Psoas muscle (tissue), 8 donors: ENCODE results near the gene CYP8B1. TPM values are rescaled to one million over a fixed set of nuclear protein-coding genes. Genes with fewer than 3 reads are reported as not detected.
A peak's percentile ranks its signal among the peaks of the same experiment; 100 is the strongest.

Experiments used
- ATAC-seq, 4 donors: fragments of 200-7000 bp; cut with Tn5 transposase; one replicate each; pipeline ENCODE4 v1.9.1; 2020; ENCODE audit warnings: moderate library complexity in 3 of 4, mild to moderate bottlenecking in 2 of 4
- DNase-seq, 2 donors: peaks; one replicate each; pipeline ENCODE4 v3.0.0-alpha.2; 2020
- H3K27ac ChIP-seq: fragments of 200-600 bp; one replicate; pipeline ENCODE4 v1.8.0; 2022
- H3K27me3 ChIP-seq, 3 donors: fragments of 200-600 bp in 1 of 3; one replicate each; pipeline versions ENCODE4 v1.6.1 to v1.8.0; 2013 to 2022; ENCODE audit warnings: low read length in 2 of 3, mild to moderate bottlenecking in 2 of 3, moderate library complexity in 1 of 3; ENCODE audit not compliant: insufficient read depth in 3 of 3
- H3K36me3 ChIP-seq, 2 donors: fragments of 200-600 bp in 1 of 2; one replicate each; pipeline versions ENCODE4 v1.6.1 to v1.8.0; 2013 to 2022; ENCODE audit warnings: low read depth in 1 of 2, mild to moderate bottlenecking in 1 of 2, moderate library complexity in 1 of 2; ENCODE audit not compliant: insufficient read depth in 1 of 2
- H3K4me1 ChIP-seq: fragments of 200-600 bp; one replicate; pipeline ENCODE4 v1.8.0; 2022
- H3K4me3 ChIP-seq: fragments of 200-600 bp; one replicate; pipeline ENCODE4 v1.8.0; 2022; ENCODE audit warnings: mild to moderate bottlenecking
- H3K9me3 ChIP-seq: fragments of 200-600 bp; one replicate; pipeline ENCODE4 v1.8.0; 2022
- WGBS, 3 donors: extraction: QIAGEN DNeasy Blood & Tissue Kit; methylation state at CpG; one replicate each; pipeline versions ENCODE4 v1.1.6 to v1.1.7; 2013; 5-methylcytosine and 5-hydroxymethylcytosine counted together
- intact Hi-C, 2 donors: fragments of 100-400 bp; cut with DNase I; formaldehyde crosslinking; loops; one replicate each; pipeline versions ENCODE4 v1.11.0 to v1.14.2; 2022
- polyA plus RNA-seq, 3 donors: library from polyadenylated mRNA; stranded (reverse); fragments of 200-250 nt; gene quantifications; one replicate each; pipeline ENCODE4 v1.2.3, GENCODE V29; 2013
- total RNA-seq, 4 donors: library from RNA; stranded (reverse); fragmentation: NEBNext Ultra II Directional in 2 of 4; extraction: Animal tissue kit (Norgen Biotek cat#: 25700) in 2 of 4; gene quantifications; one replicate each; pipeline versions ENCODE4 v1.2.1 to v1.2.4, GENCODE V29; 2021 to 2023
- TF ChIP-seq, protein P1 (sequence below): fragments of 200-600 bp; IDR thresholded peaks from one replicate; pipeline ENCODE4 v1.8.0; 2022; ENCODE audit warnings: antibody characterized with exemption
- donor health status: healthy with polysubstance abuse.
- donor health status: DM: no; HTN: no; CAD: no; lungs with moderate emphysema.
- donor health status: Bipolar disorder and iron deficiency.
- donor health status: healthy.
- donor health status: DM: yes; HTN: yes; CAD: no.
- donor health status: DM: no; HTN: no; CAD: no.
- donor health status: DM: no; HTN: no; CAD: no.
- donor health status: DM: yes; HTN: yes; CAD: no.

The CYP8B1 gene
- total and polyA plus RNA-seq, 7 donors: 0.08 TPM; not detected in 6

GRCh38 chr3:42876401-42876800 lies 722 bp upstream of the CYP8B1 start:
- H3K9me3 ChIP-seq: no peaks in the 10 kb centered on the region
- DNase-seq (no peak), ATAC-seq (no peak)
- WGBS, 3 donors: 33 to 63% (median 50%) methylated on average over 1 of the region's 1 CpG
- H3K4me3 ChIP-seq: no peak overlapping the region
- no peaks in the 10 kb centered on the region for H3K4me1 ChIP-seq
- H3K27me3 ChIP-seq: peaks cover 0 to 2% (median 0%) of the 10 kb centered on the region in 3 donors
- no peak overlapping the region for H3K27ac ChIP-seq
- no peaks in the 10 kb centered on the region for H3K36me3 ChIP-seq
- TF ChIP-seq, protein P1, sequence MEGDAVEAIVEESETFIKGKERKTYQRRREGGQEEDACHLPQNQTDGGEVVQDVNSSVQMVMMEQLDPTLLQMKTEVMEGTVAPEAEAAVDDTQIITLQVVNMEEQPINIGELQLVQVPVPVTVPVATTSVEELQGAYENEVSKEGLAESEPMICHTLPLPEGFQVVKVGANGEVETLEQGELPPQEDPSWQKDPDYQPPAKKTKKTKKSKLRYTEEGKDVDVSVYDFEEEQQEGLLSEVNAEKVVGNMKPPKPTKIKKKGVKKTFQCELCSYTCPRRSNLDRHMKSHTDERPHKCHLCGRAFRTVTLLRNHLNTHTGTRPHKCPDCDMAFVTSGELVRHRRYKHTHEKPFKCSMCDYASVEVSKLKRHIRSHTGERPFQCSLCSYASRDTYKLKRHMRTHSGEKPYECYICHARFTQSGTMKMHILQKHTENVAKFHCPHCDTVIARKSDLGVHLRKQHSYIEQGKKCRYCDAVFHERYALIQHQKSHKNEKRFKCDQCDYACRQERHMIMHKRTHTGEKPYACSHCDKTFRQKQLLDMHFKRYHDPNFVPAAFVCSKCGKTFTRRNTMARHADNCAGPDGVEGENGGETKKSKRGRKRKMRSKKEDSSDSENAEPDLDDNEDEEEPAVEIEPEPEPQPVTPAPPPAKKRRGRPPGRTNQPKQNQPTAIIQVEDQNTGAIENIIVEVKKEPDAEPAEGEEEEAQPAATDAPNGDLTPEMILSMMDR: no peak
- intact Hi-C loops: no loop called here

DNA sequence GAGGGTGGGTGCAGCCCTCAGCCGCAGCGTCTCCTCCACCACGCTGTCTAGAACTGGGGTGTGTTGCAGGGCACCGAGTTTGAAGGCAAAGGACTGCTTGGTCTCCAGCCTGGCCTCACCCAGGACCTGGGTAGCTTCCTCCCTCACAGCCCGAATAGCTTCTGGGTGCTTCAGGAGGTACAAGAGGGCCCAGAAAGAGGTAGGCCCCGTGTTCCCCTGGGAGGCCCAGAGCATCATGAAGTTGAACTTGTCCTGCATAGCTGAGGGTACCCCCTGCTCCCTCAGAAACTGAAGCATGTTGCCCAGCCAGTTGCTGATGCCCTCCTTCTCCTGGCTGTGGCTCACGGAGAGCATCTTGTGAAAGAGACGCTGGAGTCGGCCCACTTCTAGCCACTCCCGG lies 930 bp downstream of the CYP8B1 start:
- Histone ChIP-seq H3K27ac (no peak overlapping the region), H3K36me3 (no peaks in the 10 kb centered on the region), H3K27me3 (peaks cover 0 to 2% (median 0%) of the 10 kb centered on the region in 3 donors), H3K4me3 (no peak overlapping the region), H3K9me3 (no peaks in the 10 kb centered on the region), H3K4me1 (no peaks in the 10 kb centered on the region)
- WGBS, 3 donors: 86 to 91% (median 90%) methylated on average over 10 of the region's 10 CpGs
- intact Hi-C loops: no loop called here
- TF ChIP-seq, protein P1: no peak
- ATAC-seq (no peak), DNase-seq (no peak)

DNA sequence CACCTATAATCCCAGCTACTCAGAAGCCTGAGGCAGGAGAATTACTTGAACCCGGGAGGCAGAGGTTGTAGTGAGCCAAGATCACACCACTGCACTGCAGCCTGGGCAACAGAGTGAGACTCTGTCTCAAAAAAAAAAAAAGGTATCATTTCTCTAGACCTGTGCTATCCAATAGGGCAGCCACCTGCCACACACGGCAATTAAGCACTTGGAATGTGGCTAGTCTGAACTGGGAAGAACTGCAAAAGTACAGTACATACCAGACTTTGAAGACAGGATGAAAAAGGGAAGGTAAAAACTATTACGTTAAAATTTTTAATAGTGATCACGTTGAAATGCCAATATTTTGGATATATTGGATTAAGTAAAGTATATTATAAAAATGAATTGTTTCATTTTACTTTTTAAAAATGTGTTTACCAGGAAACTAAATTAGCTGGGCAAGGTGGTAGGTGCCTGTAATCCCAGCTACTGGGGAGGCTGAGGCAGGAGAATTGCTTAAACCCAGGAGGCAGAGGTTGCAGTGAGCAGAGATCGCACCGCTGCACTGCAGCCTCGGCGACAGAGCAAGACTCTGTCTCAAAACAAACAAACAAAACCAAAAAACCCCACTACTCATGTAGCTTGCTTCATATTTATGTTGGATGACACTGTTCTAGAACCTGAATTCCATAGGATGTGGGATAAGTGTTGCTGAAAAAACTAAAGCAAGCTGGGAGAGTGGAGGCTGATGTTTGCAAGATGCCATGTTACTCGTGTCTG lies 2.3 kb downstream of the CYP8B1 start:
- Histone ChIP-seq H3K36me3 (no peaks in the 10 kb centered on the region), H3K27me3 (peaks cover 0 to 2% (median 0%) of the 10 kb centered on the region in 3 donors), H3K27ac (no peak overlapping the region), H3K4me3 (no peak overlapping the region), H3K4me1 (no peaks in the 10 kb centered on the region), H3K9me3 (no peaks in the 10 kb centered on the region)
- TF ChIP-seq, protein P1: no peak
- 77 to 82% (median 77%) methylated on average over 9 of the region's 9 CpGs for WGBS, 3 donors
- intact Hi-C loops: loop anchor here in 1 of 2 donors (2.0 kb wide), 1 partner anchor 27 kb away; no protein-coding TSS in a partner anchor
- DNase-seq (no peak), ATAC-seq (no peak)

GRCh38 chr3:42872718-42873117 lies 3.0 kb downstream of the CYP8B1 start:
- no peaks in the 10 kb centered on the region for H3K4me1 ChIP-seq
- H3K36me3 ChIP-seq: no peaks in the 10 kb centered on the region
- peaks cover 0 to 2% (median 0%) of the 10 kb centered on the region in 3 donors for H3K27me3 ChIP-seq
- no peak overlapping the region for H3K4me3 ChIP-seq
- no peak for ATAC-seq
- TF ChIP-seq, protein P1: no peak
- H3K9me3 ChIP-seq: no peaks in the 10 kb centered on the region
- peak in 1 of 2 donors; percentile 26 for DNase-seq
- no peak overlapping the region for H3K27ac ChIP-seq
- intact Hi-C loops: loop anchor here in 1 of 2 donors (2.0 kb wide), 1 partner anchor 26 kb away; no protein-coding TSS in a partner anchor
- 79 to 89% (median 79%) methylated on average over 1 of the region's 1 CpG for WGBS, 3 donors
